ENCODE data around the gene PNO1. TPM values are rescaled to one million over a fixed set of nuclear protein-coding genes. Genes with fewer than 3 reads are reported as not detected.
A peak's percentile ranks its signal among the peaks of the same experiment; 100 is the strongest.

Gene PNO1
- total and polyA plus RNA-seq, 9 of the 15 experiments (the other 6 are each of a cell fraction or from before 2014, with no cell fraction given), result 11.8 to 81.7 (median 41.1) TPM

DNA sequence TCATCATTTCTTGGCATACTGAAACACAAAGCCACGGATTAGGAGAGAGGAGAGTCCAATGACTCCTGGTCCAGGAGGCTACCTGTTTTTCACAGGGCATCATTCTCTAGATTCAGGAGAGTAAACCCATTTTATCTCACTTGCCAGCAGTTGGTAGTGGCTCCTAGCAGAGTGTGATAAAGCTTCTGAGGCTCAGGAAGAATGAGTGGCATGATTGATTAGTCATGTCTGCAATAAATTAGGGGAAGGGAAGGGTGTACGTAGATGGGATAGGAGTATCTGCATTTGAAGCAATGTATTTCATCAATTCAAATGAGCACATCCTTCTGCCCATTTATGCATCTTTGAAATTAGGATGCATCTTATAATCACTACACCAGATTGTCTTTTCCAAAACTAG, 31.1 kb upstream of the PNO1 start (continued):
- TF ChIP-seq ZNF282 (CRISPR knock-in tag; IDR thresholded peaks at IDR 0.05) (no peak), ZNF778 (CRISPR knock-in tag; IDR thresholded peaks at IDR 0.05) (no peak), CBFA2T2 (conservative IDR thresholded peaks at IDR 0.05) (peak; percentile 77), NR3C1 (CRISPR knock-in tag; IDR thresholded peaks at IDR 0.05) (no peak), EP300 (IDR thresholded peaks at IDR 0.05; ENCODE audit: low read length) (peak; percentile 24; the same call in 1 of the 2 replicates), SMARCA4 (IDR thresholded peaks at IDR 0.05) (0 out of 2 replicates have a peak, but pooled peaks have one; percentile 22), CSDE1 (IDR thresholded peaks at IDR 0.05) (no peak), FIP1L1 (IDR thresholded peaks at IDR 0.05; ENCODE audit: low read depth, low read length, poor library complexity, severe bottlenecking) (no peak), TEAD2 (tag; IDR thresholded peaks at IDR 0.05) (no peak), ZNF717 (CRISPR knock-in tag; IDR thresholded peaks at IDR 0.05) (no peak), FOXJ2 (tag; IDR thresholded peaks at IDR 0.05) (no peak)
- TF ChIP-seq, protein P1, sequence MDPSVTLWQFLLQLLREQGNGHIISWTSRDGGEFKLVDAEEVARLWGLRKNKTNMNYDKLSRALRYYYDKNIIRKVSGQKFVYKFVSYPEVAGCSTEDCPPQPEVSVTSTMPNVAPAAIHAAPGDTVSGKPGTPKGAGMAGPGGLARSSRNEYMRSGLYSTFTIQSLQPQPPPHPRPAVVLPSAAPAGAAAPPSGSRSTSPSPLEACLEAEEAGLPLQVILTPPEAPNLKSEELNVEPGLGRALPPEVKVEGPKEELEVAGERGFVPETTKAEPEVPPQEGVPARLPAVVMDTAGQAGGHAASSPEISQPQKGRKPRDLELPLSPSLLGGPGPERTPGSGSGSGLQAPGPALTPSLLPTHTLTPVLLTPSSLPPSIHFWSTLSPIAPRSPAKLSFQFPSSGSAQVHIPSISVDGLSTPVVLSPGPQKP (CRISPR knock-in tag; IDR thresholded peaks at IDR 0.05), result no peak
- TF ChIP-seq, protein P2, sequence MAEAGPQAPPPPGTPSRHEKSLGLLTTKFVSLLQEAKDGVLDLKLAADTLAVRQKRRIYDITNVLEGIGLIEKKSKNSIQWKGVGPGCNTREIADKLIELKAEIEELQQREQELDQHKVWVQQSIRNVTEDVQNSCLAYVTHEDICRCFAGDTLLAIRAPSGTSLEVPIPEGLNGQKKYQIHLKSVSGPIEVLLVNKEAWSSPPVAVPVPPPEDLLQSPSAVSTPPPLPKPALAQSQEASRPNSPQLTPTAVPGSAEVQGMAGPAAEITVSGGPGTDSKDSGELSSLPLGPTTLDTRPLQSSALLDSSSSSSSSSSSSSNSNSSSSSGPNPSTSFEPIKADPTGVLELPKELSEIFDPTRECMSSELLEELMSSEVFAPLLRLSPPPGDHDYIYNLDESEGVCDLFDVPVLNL (CRISPR knock-in tag; IDR thresholded peaks at IDR 0.05; ENCODE audit: low read depth), result no peak
- TF ChIP-seq, protein P3, sequence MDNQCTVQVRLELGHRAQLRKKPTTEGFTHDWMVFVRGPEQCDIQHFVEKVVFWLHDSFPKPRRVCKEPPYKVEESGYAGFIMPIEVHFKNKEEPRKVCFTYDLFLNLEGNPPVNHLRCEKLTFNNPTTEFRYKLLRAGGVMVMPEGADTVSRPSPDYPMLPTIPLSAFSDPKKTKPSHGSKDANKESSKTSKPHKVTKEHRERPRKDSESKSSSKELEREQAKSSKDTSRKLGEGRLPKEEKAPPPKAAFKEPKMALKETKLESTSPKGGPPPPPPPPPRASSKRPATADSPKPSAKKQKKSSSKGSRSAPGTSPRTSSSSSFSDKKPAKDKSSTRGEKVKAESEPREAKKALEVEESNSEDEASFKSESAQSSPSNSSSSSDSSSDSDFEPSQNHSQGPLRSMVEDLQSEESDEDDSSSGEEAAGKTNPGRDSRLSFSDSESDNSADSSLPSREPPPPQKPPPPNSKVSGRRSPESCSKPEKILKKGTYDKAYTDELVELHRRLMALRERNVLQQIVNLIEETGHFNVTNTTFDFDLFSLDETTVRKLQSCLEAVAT (IDR thresholded peaks at IDR 0.05), result peak in 1 of 2 experiments; percentile 93; a peak in 2 of 4 replicates
- TF ChIP-seq, protein P4, sequence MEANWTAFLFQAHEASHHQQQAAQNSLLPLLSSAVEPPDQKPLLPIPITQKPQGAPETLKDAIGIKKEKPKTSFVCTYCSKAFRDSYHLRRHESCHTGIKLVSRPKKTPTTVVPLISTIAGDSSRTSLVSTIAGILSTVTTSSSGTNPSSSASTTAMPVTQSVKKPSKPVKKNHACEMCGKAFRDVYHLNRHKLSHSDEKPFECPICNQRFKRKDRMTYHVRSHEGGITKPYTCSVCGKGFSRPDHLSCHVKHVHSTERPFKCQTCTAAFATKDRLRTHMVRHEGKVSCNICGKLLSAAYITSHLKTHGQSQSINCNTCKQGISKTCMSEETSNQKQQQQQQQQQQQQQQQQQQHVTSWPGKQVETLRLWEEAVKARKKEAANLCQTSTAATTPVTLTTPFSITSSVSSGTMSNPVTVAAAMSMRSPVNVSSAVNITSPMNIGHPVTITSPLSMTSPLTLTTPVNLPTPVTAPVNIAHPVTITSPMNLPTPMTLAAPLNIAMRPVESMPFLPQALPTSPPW (CRISPR knock-in tag; IDR thresholded peaks at IDR 0.05), result no peak
- TF ChIP-seq, protein P5, sequence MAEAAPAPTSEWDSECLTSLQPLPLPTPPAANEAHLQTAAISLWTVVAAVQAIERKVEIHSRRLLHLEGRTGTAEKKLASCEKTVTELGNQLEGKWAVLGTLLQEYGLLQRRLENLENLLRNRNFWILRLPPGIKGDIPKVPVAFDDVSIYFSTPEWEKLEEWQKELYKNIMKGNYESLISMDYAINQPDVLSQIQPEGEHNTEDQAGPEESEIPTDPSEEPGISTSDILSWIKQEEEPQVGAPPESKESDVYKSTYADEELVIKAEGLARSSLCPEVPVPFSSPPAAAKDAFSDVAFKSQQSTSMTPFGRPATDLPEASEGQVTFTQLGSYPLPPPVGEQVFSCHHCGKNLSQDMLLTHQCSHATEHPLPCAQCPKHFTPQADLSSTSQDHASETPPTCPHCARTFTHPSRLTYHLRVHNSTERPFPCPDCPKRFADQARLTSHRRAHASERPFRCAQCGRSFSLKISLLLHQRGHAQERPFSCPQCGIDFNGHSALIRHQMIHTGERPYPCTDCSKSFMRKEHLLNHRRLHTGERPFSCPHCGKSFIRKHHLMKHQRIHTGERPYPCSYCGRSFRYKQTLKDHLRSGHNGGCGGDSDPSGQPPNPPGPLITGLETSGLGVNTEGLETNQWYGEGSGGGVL (CRISPR knock-in tag; IDR thresholded peaks at IDR 0.05), result no peak
- TF ChIP-seq, protein P6, sequence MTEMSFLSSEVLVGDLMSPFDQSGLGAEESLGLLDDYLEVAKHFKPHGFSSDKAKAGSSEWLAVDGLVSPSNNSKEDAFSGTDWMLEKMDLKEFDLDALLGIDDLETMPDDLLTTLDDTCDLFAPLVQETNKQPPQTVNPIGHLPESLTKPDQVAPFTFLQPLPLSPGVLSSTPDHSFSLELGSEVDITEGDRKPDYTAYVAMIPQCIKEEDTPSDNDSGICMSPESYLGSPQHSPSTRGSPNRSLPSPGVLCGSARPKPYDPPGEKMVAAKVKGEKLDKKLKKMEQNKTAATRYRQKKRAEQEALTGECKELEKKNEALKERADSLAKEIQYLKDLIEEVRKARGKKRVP (CRISPR knock-in tag; IDR thresholded peaks at IDR 0.05), result no peak
